NCI-H2029 (cell line): ENCODE data around the gene RPS23.
"Not testable (repeated sequence)": the region's sequence is repeated elsewhere in the genome, so short reads cannot be mapped to it uniquely, and the experiment has no call there.

ENCODE experiments used
- DNase-seq: peaks from one replicate; lab custom pipeline; 2025; lab: John Stamatoyannopoulos, UW

Gene RPS23

GRCh38 chr5:82290005-82290404, 11.9 kb upstream of the RPS23 start:
- no peak for DNase-seq

GRCh38 chr5:82287625-82288024, 9.5 kb upstream of the RPS23 start:
- no peak for DNase-seq

- no peak for DNase-seq
These were observed 7.1 kb upstream of the RPS23 start for GRCh38 chr5:82285206-82285605.

- no peak for DNase-seq
These were observed 5.7 kb upstream of the RPS23 start for GRCh38 chr5:82283893-82284292.

- no peak for DNase-seq
These were observed 687 bp upstream of the RPS23 start for GRCh38 chr5:82278711-82279370.

- DNase-seq: no peak
These were observed 554 bp downstream of the RPS23 start for GRCh38 chr5:82277613-82277986.

GRCh38 chr5:82276800-82277612, 1.1 kb downstream of the RPS23 start:
- DNase-seq: no peak

GRCh38 chr5:82275216-82275664, 2.9 kb downstream of the RPS23 start:
- no peak for DNase-seq

GRCh38 chr5:82274343-82275211, 3.6 kb downstream of the RPS23 start:
- DNase-seq: no peak

GRCh38 chr5:82273426-82273825, 4.7 kb downstream of the RPS23 start:
- not testable (repeated sequence) for DNase-seq

- DNase-seq: not testable (repeated sequence)
These were observed 5.4 kb downstream of the RPS23 start for GRCh38 chr5:82272571-82273356.

GRCh38 chr5:82269363-82269762, 8.8 kb downstream of the RPS23 start:
- not testable (repeated sequence) for DNase-seq

- DNase-seq: not testable (repeated sequence)
These were observed 10.7 kb downstream of the RPS23 start for GRCh38 chr5:82267297-82267933.

GRCh38 chr5:82265047-82265446, 13.1 kb downstream of the RPS23 start:
- DNase-seq: no peak

GRCh38 chr5:82259172-82259800, 18.9 kb downstream of the RPS23 start:
- DNase-seq: no peak

GRCh38 chr5:82257729-82258128, 20.4 kb downstream of the RPS23 start:
- DNase-seq: no peak

GRCh38 chr5:82257247-82257646, 20.9 kb downstream of the RPS23 start:
- no peak for DNase-seq

- DNase-seq: no peak
These were observed 22.3 kb downstream of the RPS23 start for GRCh38 chr5:82255844-82256243.

- DNase-seq: no peak
These were observed 25.4 kb downstream of the RPS23 start for GRCh38 chr5:82252744-82253143.

- DNase-seq: no peak
These were observed 31.1 kb downstream of the RPS23 start for GRCh38 chr5:82246960-82247574.
